NCI-H1436 (cell line): ENCODE data around the gene SETD3.

Experiments
- DNase-seq: peaks from one replicate; lab custom pipeline; 2025; lab: John Stamatoyannopoulos, UW

SETD3 gene

GRCh38 chr14:99459481-99460100 lies 21.1 kb downstream of the SETD3 start:
- no peak for DNase-seq

- no peak for DNase-seq
Measured at GRCh38 chr14:99454246-99454645, 26.4 kb downstream of the SETD3 start.

GRCh38 chr14:99452968-99453367 lies 27.7 kb downstream of the SETD3 start:
- DNase-seq = no peak

GRCh38 chr14:99451234-99451633 lies 29.4 kb downstream of the SETD3 start:
- no peak for DNase-seq

- no peak for DNase-seq
Measured at GRCh38 chr14:99450266-99450665, 30.4 kb downstream of the SETD3 start.

GRCh38 chr14:99447739-99448138 lies 32.9 kb downstream of the SETD3 start:
- no peak for DNase-seq

GRCh38 chr14:99445931-99446330 lies 34.7 kb downstream of the SETD3 start:
- no peak for DNase-seq

- DNase-seq = no peak
Measured at GRCh38 chr14:99441918-99442317, 38.7 kb downstream of the SETD3 start.

- DNase-seq = no peak
Measured at GRCh38 chr14:99441157-99441870, 39.3 kb downstream of the SETD3 start.

- DNase-seq = no peak
Measured at GRCh38 chr14:99440278-99440677, 40.4 kb downstream of the SETD3 start.

GRCh38 chr14:99437706-99438105 lies 43.0 kb downstream of the SETD3 start:
- DNase-seq = no peak

GRCh38 chr14:99436247-99437180 lies 44.1 kb downstream of the SETD3 start:
- no peak for DNase-seq

- no peak for DNase-seq
Measured at GRCh38 chr14:99435327-99435726, 45.3 kb downstream of the SETD3 start.

GRCh38 chr14:99432485-99432884 lies 48.2 kb downstream of the SETD3 start:
- no peak for DNase-seq

- no peak for DNase-seq
Measured at GRCh38 chr14:99431986-99432385, 48.7 kb downstream of the SETD3 start.

GRCh38 chr14:99430491-99430890 lies 50.2 kb downstream of the SETD3 start:
- DNase-seq = peak; percentile 52

GRCh38 chr14:99427632-99428300 lies 52.9 kb downstream of the SETD3 start:
- DNase-seq = no peak

GRCh38 chr14:99426813-99427346 lies 53.8 kb downstream of the SETD3 start:
- no peak for DNase-seq

- DNase-seq = no peak
Measured at GRCh38 chr14:99426265-99426664, 54.4 kb downstream of the SETD3 start.

- DNase-seq = peak; percentile 10
Measured at GRCh38 chr14:99425272-99425681, 55.4 kb downstream of the SETD3 start.

GRCh38 chr14:99424306-99424877 lies 56.3 kb downstream of the SETD3 start:
- DNase-seq = no peak

GRCh38 chr14:99423434-99423833 lies 57.2 kb downstream of the SETD3 start:
- DNase-seq = no peak
